RWPE2 (cell line): ENCODE data around the gene GAS7.

Experiments
- ATAC-seq: fragments of 200-7000 bp; cut with Tn5 transposase; 3 replicates; pipeline ENCODE4 v1.9.1; 2021; ENCODE audit warnings: low read depth
- DNase-seq: peaks from one replicate; pipeline ENCODE4 v3.0.0-alpha.2; 2020; ENCODE audit warnings: low spot score
- H3K27ac ChIP-seq: fragments of 450-650 bp; 2 replicates; pipeline ENCODE4 v1.5.1; 2017; ENCODE audit warnings: mild to moderate bottlenecking; ENCODE audit not compliant: poor library complexity, severe bottlenecking
- H3K27me3 ChIP-seq: fragments of 250-450 bp; sonication (Bioruptor Pico); 2 replicates; pipeline ENCODE4 v1.5.1; 2021; ENCODE audit warnings: mild to moderate bottlenecking, moderate library complexity; ENCODE audit not compliant: insufficient read depth, poor library complexity, severe bottlenecking
- H3K36me3 ChIP-seq: fragments of 250-450 bp; sonication (Bioruptor Pico); 2 replicates; pipeline ENCODE4 v1.5.1; 2020; ENCODE audit warnings: low read depth, mild to moderate bottlenecking, moderate library complexity
- H3K4me1 ChIP-seq: fragments of 250-450 bp; sonication (Bioruptor Pico); 2 replicates; pipeline ENCODE4 v1.5.1; 2021; ENCODE audit warnings: mild to moderate bottlenecking, moderate library complexity; ENCODE audit not compliant: insufficient read depth, poor library complexity, severe bottlenecking
- H3K4me3 ChIP-seq: fragments of 250-450 bp; sonication (Bioruptor Pico); 2 replicates; pipeline ENCODE4 v1.5.1; 2021; ENCODE audit warnings: mild to moderate bottlenecking, moderate library complexity; ENCODE audit not compliant: severe bottlenecking
- H3K9me3 ChIP-seq: fragments of 250-450 bp; sonication (Bioruptor Pico); 2 replicates; pipeline ENCODE4 v1.5.1; 2021; ENCODE audit warnings: mild to moderate bottlenecking, moderate library complexity; ENCODE audit not compliant: severe bottlenecking
- TF ChIP-seq, protein P1 (sequence below): fragments of 450-650 bp; IDR thresholded peaks from one replicate; pipeline ENCODE4 v1.5.1; 2017; ENCODE audit warnings: mild to moderate bottlenecking, moderate library complexity; ENCODE audit not compliant: poor library complexity, severe bottlenecking

Gene GAS7

GRCh38 chr17:10224582-10225195, 26.3 kb upstream of the GAS7 start:
- Histone ChIP-seq H3K4me3 (no peak overlapping the region), H3K27me3 (no peaks in the 10 kb centered on the region), H3K4me1 (no peaks in the 10 kb centered on the region), H3K27ac (no peak overlapping the region), H3K36me3 (no peaks in the 10 kb centered on the region), H3K9me3 (no peaks in the 10 kb centered on the region)
- TF ChIP-seq, protein P1, sequence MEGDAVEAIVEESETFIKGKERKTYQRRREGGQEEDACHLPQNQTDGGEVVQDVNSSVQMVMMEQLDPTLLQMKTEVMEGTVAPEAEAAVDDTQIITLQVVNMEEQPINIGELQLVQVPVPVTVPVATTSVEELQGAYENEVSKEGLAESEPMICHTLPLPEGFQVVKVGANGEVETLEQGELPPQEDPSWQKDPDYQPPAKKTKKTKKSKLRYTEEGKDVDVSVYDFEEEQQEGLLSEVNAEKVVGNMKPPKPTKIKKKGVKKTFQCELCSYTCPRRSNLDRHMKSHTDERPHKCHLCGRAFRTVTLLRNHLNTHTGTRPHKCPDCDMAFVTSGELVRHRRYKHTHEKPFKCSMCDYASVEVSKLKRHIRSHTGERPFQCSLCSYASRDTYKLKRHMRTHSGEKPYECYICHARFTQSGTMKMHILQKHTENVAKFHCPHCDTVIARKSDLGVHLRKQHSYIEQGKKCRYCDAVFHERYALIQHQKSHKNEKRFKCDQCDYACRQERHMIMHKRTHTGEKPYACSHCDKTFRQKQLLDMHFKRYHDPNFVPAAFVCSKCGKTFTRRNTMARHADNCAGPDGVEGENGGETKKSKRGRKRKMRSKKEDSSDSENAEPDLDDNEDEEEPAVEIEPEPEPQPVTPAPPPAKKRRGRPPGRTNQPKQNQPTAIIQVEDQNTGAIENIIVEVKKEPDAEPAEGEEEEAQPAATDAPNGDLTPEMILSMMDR = no peak
- ATAC-seq (no peak), DNase-seq (no peak)

- Histone ChIP-seq H3K27ac (no peak overlapping the region), H3K9me3 (no peaks in the 10 kb centered on the region)
- TF ChIP-seq, protein P1 = no peak
These were observed 20.8 kb upstream of the GAS7 start for GRCh38 chr17:10219193-10219592.

GRCh38 chr17:10217916-10218315, 19.5 kb upstream of the GAS7 start:
- Histone ChIP-seq H3K4me1 (no peaks in the 10 kb centered on the region), H3K4me3 (no peak overlapping the region), H3K27me3 (no peaks in the 10 kb centered on the region), H3K36me3 (no peaks in the 10 kb centered on the region), H3K27ac (no peak overlapping the region), H3K9me3 (no peaks in the 10 kb centered on the region)
- no peak for DNase-seq
- no peak for ATAC-seq
- TF ChIP-seq, protein P1 = no peak

More at GRCh38 chr17:10219193-10219592, 20.8 kb upstream of the GAS7 start:
- ATAC-seq (no peak), DNase-seq (no peak)
- no peaks in the 10 kb centered on the region for H3K27me3 ChIP-seq
- no peak overlapping the region for H3K4me3 ChIP-seq
- no peaks in the 10 kb centered on the region for H3K36me3 ChIP-seq
- H3K4me1 ChIP-seq = no peaks in the 10 kb centered on the region

GRCh38 chr17:10216213-10216938, 18.0 kb upstream of the GAS7 start:
- TF ChIP-seq, protein P1 = no peak
- no peak overlapping the region for H3K4me3 ChIP-seq
- no peaks in the 10 kb centered on the region for H3K36me3 ChIP-seq
- no peaks in the 10 kb centered on the region for H3K4me1 ChIP-seq
- no peaks in the 10 kb centered on the region for H3K9me3 ChIP-seq
- DNase-seq (peak; percentile 6), ATAC-seq (no peak)
- H3K27me3 ChIP-seq = no peaks in the 10 kb centered on the region
- H3K27ac ChIP-seq = no peak overlapping the region

- Histone ChIP-seq H3K27me3 (no peaks in the 10 kb centered on the region), H3K36me3 (no peaks in the 10 kb centered on the region), H3K4me1 (no peaks in the 10 kb centered on the region), H3K9me3 (no peaks in the 10 kb centered on the region), H3K27ac (no peak overlapping the region), H3K4me3 (no peak overlapping the region)
- ATAC-seq = no peak
- TF ChIP-seq, protein P1 = no peak
- DNase-seq = no peak
These were observed 16.9 kb upstream of the GAS7 start for GRCh38 chr17:10215286-10215685.
